HG03108 (cell line): ENCODE measurements around the gene DPY30.

Experiments
- ATAC-seq: cut with Tn5 transposase; IDR thresholded peaks from one replicate; pipeline ENCODE4 v1.9.1; 2021; ENCODE audit warnings: moderate library complexity; ENCODE audit not compliant: unreplicated experiment

Gene DPY30

GRCh38 chr2:32010280-32010669 lies 29.3 kb downstream of the DPY30 start:
- ATAC-seq: peak; percentile 39

- peak; percentile 12 for ATAC-seq
Observed at GRCh38 chr2:32009516-32010256, 29.9 kb downstream of the DPY30 start.

GRCh38 chr2:32008805-32009515 lies 30.6 kb downstream of the DPY30 start:
- ATAC-seq: peak; percentile 0

GRCh38 chr2:32007121-32007391 lies 32.5 kb downstream of the DPY30 start:
- no peak for ATAC-seq

GRCh38 chr2:32005371-32005976 lies 34.1 kb downstream of the DPY30 start:
- ATAC-seq: no peak

- ATAC-seq: no peak
Observed at GRCh38 chr2:32003791-32004190, 35.8 kb downstream of the DPY30 start.

GRCh38 chr2:32002406-32002805 lies 37.2 kb downstream of the DPY30 start:
- ATAC-seq: no peak

- no peak for ATAC-seq
Observed at GRCh38 chr2:31999438-31999837, 40.2 kb downstream of the DPY30 start.

- no peak for ATAC-seq
Observed at GRCh38 chr2:31998731-31999383, 40.7 kb downstream of the DPY30 start.

- peak; percentile 51 for ATAC-seq
Observed at GRCh38 chr2:31997653-31998052, 42.0 kb downstream of the DPY30 start.

GRCh38 chr2:31996571-31997150 lies 42.9 kb downstream of the DPY30 start:
- no peak for ATAC-seq

GRCh38 chr2:31992934-31993333 lies 46.7 kb downstream of the DPY30 start:
- ATAC-seq: no peak

GRCh38 chr2:31992025-31992579 lies 47.5 kb downstream of the DPY30 start:
- no peak for ATAC-seq

- ATAC-seq: no peak
Observed at GRCh38 chr2:31989946-31990345, 49.7 kb downstream of the DPY30 start.

GRCh38 chr2:31987454-31988220 lies 52.0 kb downstream of the DPY30 start:
- no peak for ATAC-seq

GRCh38 chr2:31986906-31987305 lies 52.7 kb downstream of the DPY30 start:
- no peak for ATAC-seq

GRCh38 chr2:31983762-31984467 lies 55.7 kb downstream of the DPY30 start:
- ATAC-seq: no peak

GRCh38 chr2:31980674-31981356 lies 58.8 kb downstream of the DPY30 start:
- peak; percentile 99 for ATAC-seq

GRCh38 chr2:31979956-31980355 lies 59.6 kb downstream of the DPY30 start:
- ATAC-seq: no peak
